A673 (cell line): ENCODE results near the gene SYNGR1. TPM values are rescaled to one million over a fixed set of nuclear protein-coding genes. Genes with fewer than 3 reads are reported as not detected.

Source experiments
- BruUV-seq: library from RNA; stranded (reverse); fragments of 400-500 nt; replicated peaks from 2 replicates; lab custom pipeline; 2021; lab: Mats Ljungman, UMichigan
- CTCF ChIA-PET: fragments of 300-600 bp; sonication (Branson Sonifier 250); formaldehyde crosslinking; loops from one replicate; lab custom pipeline; 2022; ENCODE audit warnings: antibody characterized with exemption; lab: Charles Lee
- POLR2A ChIA-PET: fragments of 300-600 bp; sonication (Branson Sonifier 250); formaldehyde crosslinking; loops from one replicate; lab custom pipeline; 2022; ENCODE audit warnings: antibody characterized with exemption; ENCODE audit not compliant: low non-redundant PET; lab: Charles Lee
- DNase-seq: peaks from one replicate; pipeline ENCODE4 v3.0.0-alpha.2; 2015; ENCODE audit warnings: low spot score
- H3K27ac ChIP-seq: fragments of 200-600 bp; sonication (generic); 2 replicates; pipeline ENCODE4 v1.5.1; 2016; ENCODE audit warnings: mixed run types, low read depth, mild to moderate bottlenecking, mixed read lengths, antibody characterized with exemption, low read length; ENCODE audit not compliant: poor library complexity, severe bottlenecking
- H3K27me3 ChIP-seq: fragments of 200-600 bp; sonication (generic); replicated peaks from 2 replicates; pipeline ENCODE4 v1.6.1; 2017; ENCODE audit warnings: mixed run types, low read depth, mild to moderate bottlenecking, mixed read lengths, antibody characterized with exemption, low read length; ENCODE audit not compliant: insufficient read depth, poor library complexity
- H3K36me3 ChIP-seq: fragments of 200-600 bp; sonication (generic); 2 replicates; pipeline ENCODE4 v1.6.1; 2016; ENCODE audit warnings: mixed run types, mild to moderate bottlenecking, mixed read lengths, antibody characterized with exemption, low read length; ENCODE audit not compliant: insufficient read depth, poor library complexity, severe bottlenecking
- H3K4me1 ChIP-seq: fragments of 200-600 bp; sonication (generic); 2 replicates; pipeline ENCODE4 v1.6.1; 2017; ENCODE audit warnings: mixed run types, mild to moderate bottlenecking, mixed read lengths, antibody characterized with exemption, low read length; ENCODE audit not compliant: insufficient read depth, poor library complexity, severe bottlenecking
- H3K4me3 ChIP-seq: fragments of 200-600 bp; sonication (generic); 2 replicates; pipeline ENCODE4 v1.5.1; 2016; ENCODE audit warnings: low read depth, mixed run types, mild to moderate bottlenecking, mixed read lengths, low read length; ENCODE audit not compliant: poor library complexity, severe bottlenecking
- H3K9me3 ChIP-seq: fragments of 200-600 bp; sonication (generic); 2 replicates; pipeline ENCODE4 v1.6.1; 2016; ENCODE audit warnings: mixed run types, low read depth, mild to moderate bottlenecking, mixed read lengths, antibody characterized with exemption, low read length; ENCODE audit not compliant: poor library complexity, severe bottlenecking
- CTCF ChIP-seq: fragments of 300-800, 200-600 bp; sonication (generic); conservative IDR thresholded peaks from 2 replicates; pipeline ENCODE4 v1.5.1; 2017; ENCODE audit warnings: low read depth, mild to moderate bottlenecking, antibody characterized with exemption, low read length, moderate library complexity, mixed read lengths
- EZH2 ChIP-seq: fragments of 200-600 bp; sonication (generic); IDR thresholded peaks from 2 replicates; pipeline ENCODE4 v1.6.1; 2017; ENCODE audit warnings: borderline replicate concordance, low read depth, mild to moderate bottlenecking, mixed read lengths, antibody characterized with exemption, low read length; ENCODE audit not compliant: poor library complexity, severe bottlenecking
- intact Hi-C: fragments of 100-400 bp; cut with micrococcal nuclease; formaldehyde crosslinking; loops from one replicate; pipeline ENCODE4 v1.10.0; 2022; ENCODE audit not compliant: unreplicated experiment
- total RNA-seq: library from RNA; stranded (reverse); gene quantifications from 2 replicates; pipeline ENCODE4 v1.2.3, GENCODE V29; 2021

SYNGR1 gene
- total RNA-seq, 1 experiment from 2014 or later: 31.7 TPM

GRCh38 chr22:39315389-39315788 is 34.4 kb upstream of the SYNGR1 start:
- TF ChIP-seq CTCF: no peak
- no peak for TF ChIP-seq EZH2

GRCh38 chr22:39316440-39317083 is 33.2 kb upstream of the SYNGR1 start:
- POLR2A ChIA-PET: interaction anchor here (0.6 to 1.0 kb wide), 3 partner anchors 16 to 209 kb away, joined by 3 read pairs; no protein-coding TSS in a partner anchor
- Histone ChIP-seq H3K27me3 (no peaks in the 10 kb centered on the region), H3K4me3 (peak overlapping the region; percentile 87), H3K9me3 (no peaks in the 10 kb centered on the region), H3K36me3 (peaks cover 74% of the 10 kb centered on the region), H3K4me1 (peaks cover 31% of the 10 kb centered on the region), H3K27ac (peak overlapping the region; percentile 98)
- intact Hi-C loops: loop anchor here (5.0 to 10.0 kb wide), 2 partner anchors 211 to 312 kb away; no protein-coding TSS in a partner anchor
- CTCF ChIA-PET: interaction anchor here (0.6 to 1.2 kb wide), 5 partner anchors 14 to 313 kb away, joined by 3 to 5 read pairs (median 3); no protein-coding TSS in a partner anchor
- BruUV-seq: no TSS peak
- DNase-seq: peak; percentile 91
- TF ChIP-seq CTCF: peak; percentile 89
- no peak for TF ChIP-seq EZH2

More at GRCh38 chr22:39315389-39315788, 34.4 kb upstream of the SYNGR1 start:
- intact Hi-C loops: loop anchor here (5.0 to 10.0 kb wide), 2 partner anchors 212 to 311 kb away; no protein-coding TSS in a partner anchor
- ChIA-PET CTCF (no interaction called here), POLR2A (no interaction called here)
- Histone ChIP-seq H3K27me3 (no peaks in the 10 kb centered on the region), H3K4me1 (peaks cover 28% of the 10 kb centered on the region), H3K27ac (peak overlapping the region; percentile 56), H3K36me3 (peaks cover 76% of the 10 kb centered on the region), H3K4me3 (peak overlapping the region; percentile 87), H3K9me3 (no peaks in the 10 kb centered on the region)
- BruUV-seq: no TSS peak
- no peak for DNase-seq

GRCh38 chr22:39317084-39317774 is 32.6 kb upstream of the SYNGR1 start:
- CTCF ChIA-PET: interaction anchor here (0.7 to 1.7 kb wide), 5 partner anchors 7 to 212 kb away, joined by 3 to 5 read pairs (median 3); no protein-coding TSS in a partner anchor
- POLR2A ChIA-PET: interaction anchor here (0.6 to 1.0 kb wide), 3 partner anchors 17 to 209 kb away, joined by 3 read pairs; no protein-coding TSS in a partner anchor
- Histone ChIP-seq H3K4me1 (peaks cover 31% of the 10 kb centered on the region), H3K27ac (peak overlapping the region; percentile 98), H3K9me3 (no peaks in the 10 kb centered on the region), H3K4me3 (peak overlapping the region; percentile 87), H3K27me3 (no peaks in the 10 kb centered on the region), H3K36me3 (peaks cover 68% of the 10 kb centered on the region)
- no TSS peak for BruUV-seq
- TF ChIP-seq CTCF (no peak), EZH2 (no peak)
- no peak for DNase-seq
- intact Hi-C loops: loop anchor here (5.0 to 10.0 kb wide), 2 partner anchors 210 to 312 kb away; no protein-coding TSS in a partner anchor
